Vagina (tissue), 2 donors: ENCODE data around the gene FLACC1. TPM values are rescaled to one million over a fixed set of nuclear protein-coding genes. Genes with fewer than 3 reads are reported as not detected.

ENCODE experiments used
- DNase-seq, 2 donors: peaks; one replicate each; pipeline ENCODE4 v3.0.0-alpha.2; 2017; ENCODE audit errors: extremely low spot score in 2 of 2
- H3K27ac ChIP-seq: fragments of 200-600 bp; sonication (generic); one replicate; pipeline ENCODE4 v1.5.1; 2019
- H3K27me3 ChIP-seq: fragments of 200-600 bp; sonication (generic); one replicate; pipeline ENCODE4 v1.5.1; 2019
- H3K36me3 ChIP-seq, 2 donors: fragments of 200-600 bp; sonication (generic); one replicate each; pipeline ENCODE4 v1.5.1; 2017 to 2019
- H3K4me1 ChIP-seq: fragments of 200-600 bp; sonication (generic); one replicate; pipeline ENCODE4 v1.5.1; 2019
- H3K4me3 ChIP-seq, 2 donors: fragments of 200-600 bp; sonication (generic); 1 replicate in 1 of 2; 2 replicates in 1 of 2; pipeline ENCODE4 v1.5.1; 2016 to 2019
- H3K9me3 ChIP-seq: fragments of 200-600 bp; sonication (generic); one replicate; pipeline ENCODE4 v1.5.1; 2019
- POLR2A ChIP-seq, 2 donors: fragments of 450-650 bp; IDR thresholded peaks; one replicate each; pipeline ENCODE4 v1.6.1; 2017; ENCODE audit warnings: antibody characterized with exemption in 2 of 2, mild to moderate bottlenecking in 2 of 2, moderate library complexity in 2 of 2
- POLR2AphosphoS5 ChIP-seq, 2 donors: sonication (generic); formaldehyde crosslinking; IDR thresholded peaks; one replicate each; pipeline ENCODE4 v1.9.0; 2017; ENCODE audit warnings: antibody characterized with exemption in 2 of 2, mild to moderate bottlenecking in 2 of 2, low read depth in 1 of 2; ENCODE audit not compliant: insufficient read depth in 1 of 2
- intact Hi-C: fragments of 100-400 bp; cut with DNase I; formaldehyde crosslinking; loops from one replicate; pipeline ENCODE4 v1.15.1; 2023
- total RNA-seq: library from RNA; depleted of rRNA; stranded (reverse); fragments of >200 nt; gene quantifications from one replicate; pipeline ENCODE4 v1.2.3, GENCODE V29; 2016
- TF ChIP-seq, protein P1 (sequence below), 3 experiments: fragments of 450-650 bp in 2 of 3; fragments of 200-600 bp in 1 of 3; sonication (generic) in 1 of 3; IDR thresholded peaks; one replicate each; pipeline ENCODE4 v1.5.1; 2017 to 2019; ENCODE audit warnings: antibody characterized with exemption in 3 of 3, mild to moderate bottlenecking in 2 of 3, moderate library complexity in 2 of 3

FLACC1 gene
- total RNA-seq, 1 donor from 2014 or later = 0.74 TPM

DNA sequence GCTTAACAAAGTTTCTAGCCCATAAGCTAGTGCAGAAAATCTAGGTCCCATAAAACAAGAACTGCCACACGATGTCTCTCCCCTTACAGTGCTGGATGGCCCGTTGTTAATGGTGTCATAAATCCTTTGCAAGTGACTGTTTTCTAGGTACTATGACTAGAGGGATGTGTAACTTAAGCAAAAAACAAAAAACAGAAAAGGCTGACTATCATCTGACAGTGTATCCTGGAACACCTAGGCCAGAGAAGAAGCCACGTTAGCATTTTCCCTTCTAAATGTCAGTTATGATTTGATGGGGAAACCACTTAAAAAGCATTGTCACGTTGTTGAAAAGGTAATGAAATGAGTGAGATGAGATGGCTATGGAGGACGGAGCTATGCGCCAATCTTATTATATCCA, 94.4 kb downstream of the FLACC1 start:
- Histone ChIP-seq H3K4me1 (peaks cover 28% of the 10 kb centered on the region), H3K27ac (no peak overlapping the region), H3K4me3 (no peak overlapping the region), H3K27me3 (no peaks in the 10 kb centered on the region), H3K9me3 (no peaks in the 10 kb centered on the region), H3K36me3 (peaks cover 0 to 8% of the 10 kb centered on the region in 2 donors)
- TF ChIP-seq POLR2AphosphoS5 (IDR thresholded peaks at IDR 0.05; ENCODE audit: insufficient read depth in 1 of 2, low read depth in 1 of 2) (no peak), POLR2A (IDR thresholded peaks at IDR 0.05) (no peak)
- TF ChIP-seq, protein P1, sequence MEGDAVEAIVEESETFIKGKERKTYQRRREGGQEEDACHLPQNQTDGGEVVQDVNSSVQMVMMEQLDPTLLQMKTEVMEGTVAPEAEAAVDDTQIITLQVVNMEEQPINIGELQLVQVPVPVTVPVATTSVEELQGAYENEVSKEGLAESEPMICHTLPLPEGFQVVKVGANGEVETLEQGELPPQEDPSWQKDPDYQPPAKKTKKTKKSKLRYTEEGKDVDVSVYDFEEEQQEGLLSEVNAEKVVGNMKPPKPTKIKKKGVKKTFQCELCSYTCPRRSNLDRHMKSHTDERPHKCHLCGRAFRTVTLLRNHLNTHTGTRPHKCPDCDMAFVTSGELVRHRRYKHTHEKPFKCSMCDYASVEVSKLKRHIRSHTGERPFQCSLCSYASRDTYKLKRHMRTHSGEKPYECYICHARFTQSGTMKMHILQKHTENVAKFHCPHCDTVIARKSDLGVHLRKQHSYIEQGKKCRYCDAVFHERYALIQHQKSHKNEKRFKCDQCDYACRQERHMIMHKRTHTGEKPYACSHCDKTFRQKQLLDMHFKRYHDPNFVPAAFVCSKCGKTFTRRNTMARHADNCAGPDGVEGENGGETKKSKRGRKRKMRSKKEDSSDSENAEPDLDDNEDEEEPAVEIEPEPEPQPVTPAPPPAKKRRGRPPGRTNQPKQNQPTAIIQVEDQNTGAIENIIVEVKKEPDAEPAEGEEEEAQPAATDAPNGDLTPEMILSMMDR (IDR thresholded peaks at IDR 0.05) = no peak
- intact Hi-C loops = no loop called here
- DNase-seq = no peak

DNA sequence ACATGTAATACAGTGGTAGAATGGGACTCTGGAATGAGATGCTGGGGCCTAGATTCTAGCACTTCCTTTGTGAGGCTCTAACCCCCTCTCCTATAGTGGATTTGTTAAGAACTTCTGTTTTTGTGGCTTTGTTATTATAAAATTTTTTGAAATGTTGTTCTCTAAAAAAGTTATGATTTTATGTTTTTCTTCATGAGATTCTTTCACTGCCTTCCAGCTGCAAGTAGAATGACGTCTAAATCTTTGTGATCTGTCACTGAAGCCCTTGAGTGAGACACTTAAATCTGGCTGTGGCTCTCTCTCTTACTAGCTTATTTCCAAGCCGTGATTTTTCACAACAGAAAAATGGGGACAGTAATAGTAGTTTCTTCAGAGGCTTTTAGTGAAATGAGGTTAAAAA, 95.2 kb downstream of the FLACC1 start:
- TF ChIP-seq, protein P1 (IDR thresholded peaks at IDR 0.05) = no peak
- TF ChIP-seq POLR2AphosphoS5 (IDR thresholded peaks at IDR 0.05; ENCODE audit: insufficient read depth in 1 of 2, low read depth in 1 of 2) (no peak), POLR2A (IDR thresholded peaks at IDR 0.05) (no peak)
- peaks cover 35% of the 10 kb centered on the region for H3K4me1 ChIP-seq
- H3K27me3 ChIP-seq = no peaks in the 10 kb centered on the region
- intact Hi-C loops = no loop called here
- DNase-seq = peak in 1 of 2 donors; percentile 5
- peak overlapping the region in 1 of 2 donors; percentile 30 for H3K4me3 ChIP-seq
- H3K27ac ChIP-seq = no peak overlapping the region
- no peaks in the 10 kb centered on the region for H3K9me3 ChIP-seq
- H3K36me3 ChIP-seq = peaks cover 0 to 3% of the 10 kb centered on the region in 2 donors

DNA sequence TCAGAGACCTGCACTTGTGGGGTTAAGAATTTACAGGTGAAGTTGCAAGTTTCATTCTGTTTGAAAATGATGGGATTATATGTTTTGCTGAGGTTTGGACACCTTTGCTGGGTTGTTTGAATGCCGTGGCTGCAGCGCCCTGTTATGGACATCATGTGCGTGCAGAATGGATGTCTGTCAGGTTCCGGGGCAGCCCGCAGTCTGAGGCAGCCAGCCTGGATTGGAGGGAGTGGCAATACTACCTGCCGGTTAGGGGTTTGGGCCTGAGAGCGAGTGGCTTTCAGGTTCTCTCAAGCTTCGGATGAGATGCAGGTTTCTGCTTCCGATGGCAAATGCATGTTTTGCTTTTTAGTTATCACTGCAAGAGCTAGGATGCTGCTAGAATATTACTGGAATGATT, 95.7 kb downstream of the FLACC1 start:
- intact Hi-C loops = no loop called here
- peaks cover 37% of the 10 kb centered on the region for H3K4me1 ChIP-seq
- H3K9me3 ChIP-seq = no peaks in the 10 kb centered on the region
- no peaks in the 10 kb centered on the region for H3K27me3 ChIP-seq
- no peak for TF ChIP-seq POLR2AphosphoS5 (IDR thresholded peaks at IDR 0.05; ENCODE audit: insufficient read depth in 1 of 2, low read depth in 1 of 2)
- no peak for TF ChIP-seq POLR2A (IDR thresholded peaks at IDR 0.05)
- TF ChIP-seq, protein P1 (IDR thresholded peaks at IDR 0.05) = no peak
- no peaks in the 10 kb centered on the region for H3K36me3 ChIP-seq
- peak overlapping the region in 1 of 2 donors; percentile 30 for H3K4me3 ChIP-seq
- no peak overlapping the region for H3K27ac ChIP-seq
- DNase-seq = peak in 1 of 2 donors; percentile 56

DNA sequence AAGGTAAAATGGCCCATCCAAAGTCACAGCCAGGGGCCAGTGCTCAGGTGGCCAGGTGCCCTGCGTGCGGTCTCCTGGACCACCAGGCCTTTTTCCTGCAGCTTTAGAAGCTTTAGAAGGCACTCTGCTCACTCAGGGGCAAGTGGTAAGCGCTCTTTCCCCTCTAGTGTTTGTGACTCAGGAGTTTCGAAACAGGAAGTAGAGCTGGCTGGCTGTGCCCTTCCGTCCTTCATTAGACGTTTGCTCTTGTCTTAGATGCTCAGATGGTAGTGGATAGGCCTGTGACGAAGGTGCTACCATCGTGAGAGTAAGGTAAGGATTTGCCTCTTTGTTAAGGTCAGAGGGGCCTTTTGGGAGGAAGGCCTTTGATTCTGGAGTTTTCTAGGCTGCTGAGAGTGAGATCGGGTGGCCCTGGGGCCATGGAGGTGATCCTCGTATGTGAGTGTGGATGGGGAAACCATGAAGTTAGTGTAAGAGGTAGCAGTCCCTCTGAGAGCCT, 96.8 kb downstream of the FLACC1 start, which contains the start of gene CASP8:
CASP8 (plus strand) TSS at position 235 of the 499 bp plus-strand sequence. CDS start 5,951 bp downstream, outside the sequence.
- no peaks in the 10 kb centered on the region for H3K27me3 ChIP-seq
- no peaks in the 10 kb centered on the region for H3K9me3 ChIP-seq
- H3K4me3 ChIP-seq = peak within 1 kb of the TSS; percentile 30 to 73
- H3K27ac ChIP-seq = peak within 1 kb of the TSS; percentile 29
- intact Hi-C loops = no loop called here
- TF ChIP-seq, protein P1 (IDR thresholded peaks at IDR 0.05) = no peak
- no peak for TF ChIP-seq POLR2A (IDR thresholded peaks at IDR 0.05)
- TF ChIP-seq POLR2AphosphoS5 (IDR thresholded peaks at IDR 0.05; ENCODE audit: insufficient read depth in 1 of 2, low read depth in 1 of 2) = peak in 1 of 2 donors; percentile 31
- H3K36me3 ChIP-seq = no peaks in the 10 kb centered on the region
- peak in 1 of 2 donors; percentile 82 for DNase-seq
- peaks cover 37% of the 10 kb centered on the region for H3K4me1 ChIP-seq
